HG03460 (cell line): Measurements from ENCODE around the gene MOB3A.

Source experiments
- ATAC-seq: cut with Tn5 transposase; IDR thresholded peaks from one replicate; pipeline ENCODE4 v1.9.1; 2021; ENCODE audit not compliant: unreplicated experiment

Gene MOB3A

GRCh38 chr19:2083174-2083854 is 12.8 kb downstream of the MOB3A start:
- no peak for ATAC-seq

- ATAC-seq, result no peak
Measured at GRCh38 chr19:2081873-2082810, 14.0 kb downstream of the MOB3A start.

- ATAC-seq, result no peak
Measured at GRCh38 chr19:2080336-2080988, 15.7 kb downstream of the MOB3A start.

GRCh38 chr19:2079865-2080301 is 16.2 kb downstream of the MOB3A start:
- no peak for ATAC-seq

GRCh38 chr19:2079076-2079864 is 16.9 kb downstream of the MOB3A start:
- ATAC-seq, result no peak

GRCh38 chr19:2077833-2078619 is 18.1 kb downstream of the MOB3A start:
- ATAC-seq, result no peak

- ATAC-seq, result no peak
Measured at GRCh38 chr19:2077398-2077797, 18.7 kb downstream of the MOB3A start.

GRCh38 chr19:2076526-2076944 is 19.6 kb downstream of the MOB3A start:
- ATAC-seq, result no peak

GRCh38 chr19:2072757-2073551 is 23.2 kb downstream of the MOB3A start:
- ATAC-seq, result no peak

- ATAC-seq, result no peak
Measured at GRCh38 chr19:2070986-2071673, 25.0 kb downstream of the MOB3A start.

GRCh38 chr19:2070436-2070827 is 25.7 kb downstream of the MOB3A start:
- no peak for ATAC-seq

- ATAC-seq, result no peak
Measured at GRCh38 chr19:2064788-2065524, 31.2 kb downstream of the MOB3A start.

GRCh38 chr19:2064395-2064787 is 31.7 kb downstream of the MOB3A start:
- no peak for ATAC-seq

- no peak for ATAC-seq
Measured at GRCh38 chr19:2063824-2064223, 32.3 kb downstream of the MOB3A start.

GRCh38 chr19:2062770-2063169 is 33.4 kb downstream of the MOB3A start:
- ATAC-seq, result no peak

- no peak for ATAC-seq
Measured at GRCh38 chr19:2062389-2062729, 33.8 kb downstream of the MOB3A start.

- ATAC-seq, result peak; percentile 56
Measured at GRCh38 chr19:2061495-2062388, 34.4 kb downstream of the MOB3A start.
